AG08395 (cell line): Measurements from ENCODE around the gene EIF3K.
A peak's percentile ranks its signal among the peaks of the same experiment; 100 is the strongest.
"Not testable (repeated sequence)": the region's sequence is repeated elsewhere in the genome, so short reads cannot be mapped to it uniquely, and the experiment has no call there.

ENCODE experiments used
- DNase-seq: peaks from one replicate; pipeline ENCODE4 v3.0.0; 2012; ENCODE audit warnings: mixed read lengths, low spot score

EIF3K gene, protein sequence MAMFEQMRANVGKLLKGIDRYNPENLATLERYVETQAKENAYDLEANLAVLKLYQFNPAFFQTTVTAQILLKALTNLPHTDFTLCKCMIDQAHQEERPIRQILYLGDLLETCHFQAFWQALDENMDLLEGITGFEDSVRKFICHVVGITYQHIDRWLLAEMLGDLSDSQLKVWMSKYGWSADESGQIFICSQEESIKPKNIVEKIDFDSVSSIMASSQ

GRCh38 chr19:38618590-38619360 lies at the start of gene EIF3K:
Gene EIF3K (plus strand): TSS chr19:38619188. CDS start chr19:38619269, 81 bp downstream.
- DNase-seq: peak; percentile 100

DNA sequence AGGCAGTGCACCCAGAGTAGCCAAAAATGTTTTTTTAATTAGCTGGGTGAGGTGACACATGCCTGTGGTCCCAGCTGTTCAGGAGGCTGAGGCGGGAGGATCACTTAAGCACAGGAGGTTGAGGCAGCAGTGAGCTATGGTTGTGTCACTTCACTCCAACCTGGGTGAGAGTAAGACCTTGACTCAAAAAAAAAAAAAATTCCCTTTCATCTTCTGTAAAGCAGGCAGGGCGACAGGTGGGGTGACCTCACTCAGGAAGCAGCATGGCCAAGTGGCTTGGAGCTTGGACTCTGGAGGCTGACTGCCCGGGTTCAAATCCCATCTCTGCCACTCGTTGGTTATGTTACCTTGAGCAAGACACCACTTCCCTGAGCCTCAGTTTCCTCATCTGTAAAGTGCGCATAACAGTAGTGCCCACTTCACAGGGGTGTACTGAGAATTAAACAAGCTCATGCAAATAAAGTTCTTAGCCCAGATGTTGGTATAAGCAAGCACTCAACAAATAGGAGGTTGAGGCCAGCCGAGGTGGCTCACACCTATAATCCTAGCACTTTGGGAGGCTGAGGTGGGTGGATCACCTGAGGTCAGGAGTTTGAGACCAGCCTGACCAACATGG lies 49.5 kb upstream of the EIF3K start:
- no peak for DNase-seq

GRCh38 chr19:38571682-38572081 lies 47.3 kb upstream of the EIF3K start:
- DNase-seq: no peak

- DNase-seq: no peak
These were observed 41.2 kb upstream of the EIF3K start for GRCh38 chr19:38577826-38578225.

GRCh38 chr19:38579304-38579703 lies 39.7 kb upstream of the EIF3K start:
- DNase-seq: not testable (repeated sequence)

DNA sequence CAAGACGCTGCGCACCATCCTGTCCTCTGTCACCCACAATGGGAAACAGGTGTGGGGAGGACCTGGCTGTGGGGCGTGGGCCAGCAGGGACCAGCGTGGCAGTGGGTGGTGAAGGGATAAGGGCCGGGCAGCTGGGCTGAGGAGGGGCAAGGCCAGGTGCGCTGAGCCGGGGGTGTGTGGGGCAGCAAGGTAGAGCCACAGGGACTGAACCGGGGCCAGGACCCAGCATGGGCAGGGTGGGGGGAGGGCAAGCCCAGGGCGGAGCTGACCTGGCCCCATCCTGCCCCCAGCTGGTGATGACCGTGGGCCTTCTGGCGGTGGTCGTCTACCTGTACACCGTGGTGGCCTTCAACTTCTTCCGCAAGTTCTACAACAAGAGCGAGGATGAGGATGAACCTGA lies 38.9 kb upstream of the EIF3K start:
- DNase-seq: no peak

- no peak for DNase-seq
These were observed 35.6 kb upstream of the EIF3K start for GRCh38 chr19:38583219-38583984.

GRCh38 chr19:38583985-38584305 lies 35.0 kb upstream of the EIF3K start:
- DNase-seq: no peak

DNA sequence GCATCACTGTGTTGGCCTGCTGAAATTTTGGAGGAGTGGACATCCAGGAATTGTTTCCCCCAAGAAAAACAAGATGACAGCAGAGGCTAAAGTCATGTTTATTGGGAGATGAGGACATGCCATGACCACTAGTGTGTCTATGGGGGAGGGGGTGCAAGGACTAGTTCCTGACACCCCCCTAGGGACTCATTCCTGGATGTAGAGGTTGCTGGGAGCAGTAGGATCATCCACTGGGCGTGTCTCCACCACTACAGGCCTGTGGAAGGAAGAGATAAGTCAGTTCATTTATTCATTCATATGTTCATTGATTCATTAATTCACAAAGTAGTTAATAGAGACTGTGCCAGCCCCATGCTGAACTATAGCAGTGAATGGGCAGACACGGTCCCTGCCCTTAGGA lies 31.4 kb upstream of the EIF3K start:
- DNase-seq: no peak

DNA sequence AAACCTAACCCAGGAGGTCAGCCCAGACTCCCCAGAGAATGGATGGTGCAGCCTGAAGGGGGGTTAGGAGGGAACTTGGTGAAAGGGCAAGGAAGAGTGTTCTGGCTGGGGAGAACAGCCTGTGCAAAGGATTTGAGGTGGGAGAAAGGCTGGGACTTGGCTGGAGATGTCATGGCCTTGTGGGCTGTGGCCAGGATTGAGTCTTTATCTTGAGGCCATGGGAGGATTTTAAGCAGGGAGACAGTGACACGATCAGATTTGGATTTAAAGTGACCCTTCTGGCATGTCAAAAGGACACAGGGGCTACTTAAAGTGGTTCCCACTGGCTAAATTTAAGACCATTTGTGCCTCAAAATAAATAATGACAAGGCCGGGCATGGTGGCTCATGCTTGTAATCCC lies 30.9 kb upstream of the EIF3K start:
- no peak for DNase-seq

DNA sequence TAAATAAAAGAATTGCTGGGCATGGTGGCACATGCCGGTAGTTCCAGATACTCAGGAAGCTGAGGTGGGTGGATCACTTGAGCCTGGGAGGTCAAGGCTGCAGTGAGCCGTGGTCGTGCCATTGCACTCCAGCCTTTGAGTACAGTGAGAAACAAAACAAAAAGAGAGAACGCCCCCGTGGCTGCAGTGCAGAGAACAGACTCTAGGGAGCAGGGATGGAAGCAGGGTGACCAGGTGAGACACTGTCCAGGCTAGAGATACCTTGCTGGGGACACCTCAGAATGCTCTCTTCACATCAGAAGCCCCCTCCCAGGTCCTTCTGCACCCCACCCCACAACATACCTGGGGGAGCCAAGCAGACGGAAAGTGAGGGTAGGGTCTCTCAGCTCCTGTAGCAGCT lies 26.0 kb upstream of the EIF3K start:
- no peak for DNase-seq

DNA sequence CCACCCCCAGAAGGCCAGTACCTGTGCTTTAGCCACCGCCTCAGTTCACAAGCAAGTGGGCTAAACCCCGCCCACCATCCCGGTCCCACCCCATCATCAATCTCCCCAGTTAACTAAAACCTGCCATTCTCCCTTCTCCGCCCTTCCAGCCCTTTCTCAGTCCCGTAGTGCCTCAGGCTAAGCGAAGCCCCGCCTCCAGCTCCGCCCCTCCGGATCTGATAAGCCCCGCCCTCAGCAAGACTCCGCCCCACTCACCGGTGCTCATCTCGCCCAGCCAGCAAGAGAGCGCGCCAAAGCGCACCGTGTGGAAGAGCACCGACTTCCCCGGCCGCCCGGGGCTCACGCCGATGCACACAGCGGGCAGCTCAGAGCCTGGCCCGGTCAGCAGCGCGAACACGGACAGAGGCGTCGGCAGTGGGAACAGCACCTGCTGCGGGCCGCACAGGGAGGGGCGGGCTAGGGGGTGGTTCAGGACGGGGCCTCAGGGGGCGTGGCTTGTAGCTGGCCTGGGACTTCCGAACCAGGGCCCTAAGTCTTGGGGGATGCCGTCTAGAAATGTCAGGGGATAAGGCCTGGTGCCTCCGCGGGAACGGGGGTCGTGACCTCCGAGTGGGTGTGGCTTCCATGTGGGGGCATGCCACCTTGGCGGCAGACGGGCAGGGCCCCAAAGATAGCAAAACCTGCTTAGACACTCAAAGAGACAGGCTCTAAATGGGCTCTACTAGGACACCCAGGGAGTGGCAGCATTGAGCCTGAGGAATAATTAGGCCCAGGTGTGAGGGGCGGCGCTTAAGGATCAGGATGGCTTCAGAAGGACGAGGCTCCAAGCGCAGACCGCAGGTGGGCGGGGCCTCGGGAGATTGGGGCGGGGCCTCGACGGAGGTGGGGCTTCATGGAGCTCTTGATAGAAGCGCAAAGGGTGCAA lies 22.7 kb upstream of the EIF3K start:
- no peak for DNase-seq

- DNase-seq: no peak
These were observed 21.9 kb upstream of the EIF3K start for GRCh38 chr19:38597075-38597474.

DNA sequence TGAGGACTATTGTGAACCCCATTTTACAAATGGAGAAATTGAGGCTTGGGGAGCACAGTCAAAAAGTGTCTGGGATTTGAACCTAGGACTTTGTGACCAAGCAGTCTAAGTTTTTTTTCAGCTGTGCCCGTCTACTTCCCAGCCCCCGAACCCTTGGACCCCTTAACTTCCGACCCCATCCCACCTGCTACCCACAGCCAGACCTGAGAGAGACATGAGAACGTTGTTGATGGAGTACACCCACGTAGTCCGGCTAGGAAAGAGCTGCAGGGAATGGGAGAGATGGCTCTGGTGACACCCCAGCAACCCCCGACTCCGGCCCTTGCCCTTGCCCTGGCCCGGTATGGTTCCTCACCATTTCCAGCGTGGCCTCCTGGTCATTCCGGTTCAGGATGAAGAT lies 19.3 kb upstream of the EIF3K start:
- no peak for DNase-seq

DNA sequence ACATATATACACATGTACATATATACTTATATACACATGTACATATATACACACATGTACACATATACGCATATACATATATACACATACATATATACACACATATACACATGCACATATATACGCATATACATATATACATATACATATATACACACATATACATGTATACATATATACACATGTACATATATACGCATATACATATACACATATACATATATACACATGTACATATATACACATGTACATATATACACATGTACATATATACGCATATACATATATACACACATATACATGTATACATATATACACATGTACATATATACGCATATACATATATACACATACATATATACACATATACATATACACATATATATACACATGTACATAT lies 16.1 kb upstream of the EIF3K start:
- not testable (repeated sequence) for DNase-seq

DNA sequence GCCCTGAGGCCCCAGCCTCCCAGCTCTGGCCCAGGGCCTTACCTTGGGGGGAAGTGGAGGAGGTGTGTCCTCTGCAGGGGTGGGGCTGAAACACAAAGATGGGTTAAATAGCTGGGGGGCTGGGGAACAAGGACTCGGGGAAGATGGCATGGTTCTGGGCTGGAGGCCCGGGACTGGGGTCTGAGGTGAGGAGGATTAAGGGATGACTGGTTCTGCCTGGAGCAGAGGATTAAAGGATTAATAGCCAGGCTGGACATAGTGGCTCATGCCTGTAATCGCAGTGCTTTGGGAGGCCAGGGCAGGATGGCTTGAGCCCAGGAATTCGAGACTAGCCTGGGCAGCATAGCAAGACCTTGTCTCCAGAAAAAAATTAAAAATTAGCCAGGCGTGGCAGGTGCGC lies 12.9 kb upstream of the EIF3K start:
- no peak for DNase-seq

DNA sequence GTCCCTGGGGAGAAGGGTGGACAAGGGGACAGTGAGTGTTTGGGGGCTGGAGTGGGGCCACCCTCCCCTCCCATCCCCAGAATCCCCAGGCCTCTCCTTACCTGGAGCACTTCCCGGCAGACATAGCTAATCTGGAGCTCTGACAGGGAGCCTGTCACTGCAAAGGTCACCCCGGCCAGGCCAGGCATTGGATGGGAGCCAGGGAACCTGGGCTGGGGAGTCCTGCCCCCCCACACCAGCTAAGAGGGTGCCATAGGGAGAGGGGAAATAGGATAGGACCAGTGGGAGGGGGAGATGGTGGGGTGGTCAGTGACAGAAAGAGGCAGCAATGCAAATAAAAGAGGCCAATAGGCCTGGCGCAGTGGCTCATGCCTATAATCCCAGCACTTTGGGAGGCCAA lies 4.7 kb upstream of the EIF3K start:
- no peak for DNase-seq

DNA sequence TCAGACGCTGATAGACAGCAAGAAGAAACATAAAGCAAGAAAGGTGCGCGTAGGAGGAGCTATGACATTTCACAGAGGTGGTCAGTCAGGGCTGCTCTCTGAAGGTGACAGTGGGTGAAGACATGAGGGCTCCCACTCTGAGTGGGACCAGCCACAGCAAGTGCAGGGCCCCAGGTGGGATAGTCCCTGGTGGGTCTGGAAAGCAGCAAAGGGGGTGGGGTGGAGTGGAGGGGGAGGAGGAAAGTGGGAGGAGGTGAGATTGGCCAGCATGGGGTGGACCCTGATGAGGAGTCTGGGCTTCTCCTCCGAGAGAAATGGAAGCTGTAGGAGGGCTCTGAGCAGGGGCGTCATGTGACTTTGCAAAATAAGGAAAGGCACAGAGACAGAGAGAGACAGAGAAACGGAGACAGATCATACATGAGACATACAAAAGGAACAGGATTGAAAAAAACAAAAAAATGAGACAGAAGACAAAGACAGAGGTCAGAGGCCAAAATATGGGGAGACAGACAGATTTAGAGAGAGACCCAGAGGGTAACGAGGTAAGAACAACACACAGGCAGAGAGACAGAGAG lies 3.9 kb upstream of the EIF3K start:
- DNase-seq: no peak

DNA sequence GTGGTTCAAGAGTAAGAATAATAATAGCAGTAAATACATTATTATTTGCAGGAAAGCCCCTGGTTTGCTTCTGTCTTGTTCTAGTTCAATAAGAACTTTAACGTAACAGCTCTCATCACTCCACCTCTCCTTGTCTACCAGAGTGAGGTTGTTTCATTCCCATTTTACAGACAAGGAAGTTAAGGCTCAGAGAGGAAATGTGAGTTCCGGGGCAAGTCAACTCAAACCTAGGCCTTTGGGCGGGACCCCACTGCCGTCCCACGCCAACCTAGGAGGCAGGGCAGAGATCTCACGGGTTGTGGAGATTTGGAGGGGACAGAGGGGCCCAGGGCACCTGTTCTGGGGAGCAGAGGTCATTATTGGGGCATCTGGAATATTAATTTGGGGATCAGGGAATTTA lies 2.7 kb upstream of the EIF3K start:
- DNase-seq: no peak

DNA sequence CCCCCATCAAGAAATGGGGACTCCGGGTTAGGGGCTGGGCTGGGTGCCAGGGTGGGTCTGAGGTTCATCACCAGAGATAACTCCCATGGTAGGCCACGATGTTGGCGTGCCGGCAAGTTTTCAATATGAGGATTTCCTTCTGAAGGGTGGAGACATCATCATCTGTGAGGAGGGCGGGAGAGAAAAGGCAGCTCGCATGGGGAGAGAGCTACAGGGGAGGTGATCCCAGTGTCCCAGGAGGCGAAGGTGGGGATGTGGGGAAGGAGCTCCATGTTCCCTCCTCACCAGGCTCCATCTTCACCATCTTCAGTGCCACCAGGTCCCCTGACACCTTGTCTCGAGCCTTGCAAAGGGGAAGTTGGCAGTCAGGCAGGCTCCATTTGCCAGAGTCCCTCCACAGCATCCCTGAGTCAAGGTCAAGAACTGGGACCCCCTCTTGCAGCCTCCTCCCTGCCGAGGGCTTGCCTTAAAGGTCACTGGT lies 1.7 kb upstream of the EIF3K start:
- no peak for DNase-seq
